NCI-H1694 (cell line): Measurements from ENCODE around the gene ATF5.

Source experiments
- DNase-seq: peaks from one replicate; lab custom pipeline; 2025; lab: John Stamatoyannopoulos, UW

ATF5 gene

GRCh38 chr19:49976496-49976895 is 47.5 kb downstream of the ATF5 start:
- DNase-seq, result no peak

- no peak for DNase-seq
Measured at GRCh38 chr19:49977076-49977475, 48.1 kb downstream of the ATF5 start.

- no peak for DNase-seq
Measured at GRCh38 chr19:49977881-49978280, 48.9 kb downstream of the ATF5 start.

GRCh38 chr19:49978324-49978723 is 49.3 kb downstream of the ATF5 start:
- no peak for DNase-seq

GRCh38 chr19:49981603-49982593 is 52.9 kb downstream of the ATF5 start:
- DNase-seq, result no peak
